ENCODE data around the gene PLXNA2.

DNA sequence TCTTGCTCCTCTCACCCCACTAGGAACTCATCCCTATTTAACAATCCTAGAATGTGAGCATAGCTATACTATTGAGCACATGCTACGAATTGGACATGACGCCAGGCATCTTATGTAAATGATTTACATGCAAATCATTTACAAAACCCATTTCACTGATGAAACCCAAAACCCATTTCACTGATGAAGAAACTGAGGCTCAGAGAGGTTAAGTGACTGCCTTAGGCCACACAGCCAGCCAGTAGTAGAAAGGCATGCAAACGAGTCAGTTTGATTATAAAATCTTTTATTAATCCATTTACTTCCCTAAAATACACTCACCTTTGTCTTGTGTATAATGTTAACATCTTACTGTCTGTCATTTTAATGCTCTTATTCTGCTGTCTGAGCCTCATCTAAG, 87.9 kb downstream of the PLXNA2 start:
- no peak for TF ChIP-seq GATA2 (IDR thresholded peaks at IDR 0.05; ENCODE audit: low read depth, low read length)
- TF ChIP-seq GATA3 (IDR thresholded peaks at IDR 0.05; ENCODE audit: low read depth, low read length): no peak
